ENCODE measurements around the gene SNRK. TPM values are rescaled to one million over a fixed set of nuclear protein-coding genes. Genes with fewer than 3 reads are reported as not detected.
A peak's percentile ranks its signal among the peaks of the same experiment; 100 is the strongest.

Gene SNRK
- total RNA-seq, 1 experiment from 2014 or later: 25.4 TPM

- Histone ChIP-seq H3K36me3 (ENCODE audit: control insufficient read depth, insufficient read depth, low read length) (no peaks in the 10 kb centered on the region), H3K4me1 (peaks cover 17% of the 10 kb centered on the region), H3K27me3 (replicated peaks; ENCODE audit: control insufficient read depth, insufficient read depth, low read length) (no peaks in the 10 kb centered on the region), H3K4me3 (ENCODE audit: low read depth, low read length) (no peak overlapping the region), H3K9me3 (no peaks in the 10 kb centered on the region)
- TF ChIP-seq, protein P1, sequence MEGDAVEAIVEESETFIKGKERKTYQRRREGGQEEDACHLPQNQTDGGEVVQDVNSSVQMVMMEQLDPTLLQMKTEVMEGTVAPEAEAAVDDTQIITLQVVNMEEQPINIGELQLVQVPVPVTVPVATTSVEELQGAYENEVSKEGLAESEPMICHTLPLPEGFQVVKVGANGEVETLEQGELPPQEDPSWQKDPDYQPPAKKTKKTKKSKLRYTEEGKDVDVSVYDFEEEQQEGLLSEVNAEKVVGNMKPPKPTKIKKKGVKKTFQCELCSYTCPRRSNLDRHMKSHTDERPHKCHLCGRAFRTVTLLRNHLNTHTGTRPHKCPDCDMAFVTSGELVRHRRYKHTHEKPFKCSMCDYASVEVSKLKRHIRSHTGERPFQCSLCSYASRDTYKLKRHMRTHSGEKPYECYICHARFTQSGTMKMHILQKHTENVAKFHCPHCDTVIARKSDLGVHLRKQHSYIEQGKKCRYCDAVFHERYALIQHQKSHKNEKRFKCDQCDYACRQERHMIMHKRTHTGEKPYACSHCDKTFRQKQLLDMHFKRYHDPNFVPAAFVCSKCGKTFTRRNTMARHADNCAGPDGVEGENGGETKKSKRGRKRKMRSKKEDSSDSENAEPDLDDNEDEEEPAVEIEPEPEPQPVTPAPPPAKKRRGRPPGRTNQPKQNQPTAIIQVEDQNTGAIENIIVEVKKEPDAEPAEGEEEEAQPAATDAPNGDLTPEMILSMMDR (IDR thresholded peaks at IDR 0.05; ENCODE audit: insufficient read depth in 1 of 2, low read depth in 1 of 2, low read length in 1 of 2, severe bottlenecking in 1 of 2, unreplicated experiment in 1 of 2): no peak
- intact Hi-C loops (cut with micrococcal nuclease; ENCODE audit: unreplicated experiment): no loop called here
- Mint-ChIP-seq H3K27me3 (ENCODE audit: insufficient read depth, unreplicated experiment) (peaks cover 7% of the 10 kb centered on the region), H3K27ac (ENCODE audit: unreplicated experiment) (no peak overlapping the region), H3K9me3 (ENCODE audit: unreplicated experiment) (no peaks in the 10 kb centered on the region), H3K36me3 (ENCODE audit: insufficient read depth, unreplicated experiment) (peaks cover 6% of the 10 kb centered on the region), H3K4me3 (ENCODE audit: unreplicated experiment) (no peak overlapping the region), H3K4me1 (ENCODE audit: low read depth, unreplicated experiment) (peaks cover 6% of the 10 kb centered on the region)
- BruUV-seq (replicated peaks): no TSS peak
- POLR2A ChIA-PET: no interaction called here
- CTCF ChIA-PET: no interaction called here
- DNase-seq: no peak
Observed at GRCh38 chr3:43284171-43284570, 2.2 kb upstream of the SNRK start.

GRCh38 chr3:43285644-43286043 is 696 bp upstream of the SNRK start:
- no TSS peak for BruUV-seq (replicated peaks)
- DNase-seq: no peak
- Histone ChIP-seq H3K4me3 (ENCODE audit: low read depth, low read length) (peak overlapping the region; percentile 84), H3K4me1 (peaks cover 32% of the 10 kb centered on the region), H3K27me3 (replicated peaks; ENCODE audit: control insufficient read depth, insufficient read depth, low read length) (no peaks in the 10 kb centered on the region), H3K9me3 (no peaks in the 10 kb centered on the region), H3K36me3 (ENCODE audit: control insufficient read depth, insufficient read depth, low read length) (no peaks in the 10 kb centered on the region)
- peak overlapping the region; percentile 81 for H3K4me3 Mint-ChIP-seq (ENCODE audit: unreplicated experiment)
- peaks cover 21% of the 10 kb centered on the region for H3K4me1 Mint-ChIP-seq (ENCODE audit: low read depth, unreplicated experiment)
- intact Hi-C loops (cut with micrococcal nuclease; ENCODE audit: unreplicated experiment): no loop called here
- H3K36me3 Mint-ChIP-seq (ENCODE audit: insufficient read depth, unreplicated experiment): peaks cover 7% of the 10 kb centered on the region
- peak overlapping the region; percentile 66 for H3K27ac Mint-ChIP-seq (ENCODE audit: unreplicated experiment)
- ChIA-PET POLR2A (interaction anchor here (0.6 kb wide), 1 partner anchor 100 kb away, joined by 3 read pairs; no protein-coding TSS in a partner anchor), CTCF (interaction anchor here (0.7 kb wide), 1 partner anchor 62 kb away, joined by 5 read pairs; no protein-coding TSS in a partner anchor)
- no peaks in the 10 kb centered on the region for H3K9me3 Mint-ChIP-seq (ENCODE audit: unreplicated experiment)
- H3K27me3 Mint-ChIP-seq (ENCODE audit: insufficient read depth, unreplicated experiment): peaks cover 2% of the 10 kb centered on the region
- TF ChIP-seq, protein P1 (IDR thresholded peaks at IDR 0.05; ENCODE audit: insufficient read depth in 1 of 2, low read depth in 1 of 2, low read length in 1 of 2, severe bottlenecking in 1 of 2, unreplicated experiment in 1 of 2): no peak

DNA sequence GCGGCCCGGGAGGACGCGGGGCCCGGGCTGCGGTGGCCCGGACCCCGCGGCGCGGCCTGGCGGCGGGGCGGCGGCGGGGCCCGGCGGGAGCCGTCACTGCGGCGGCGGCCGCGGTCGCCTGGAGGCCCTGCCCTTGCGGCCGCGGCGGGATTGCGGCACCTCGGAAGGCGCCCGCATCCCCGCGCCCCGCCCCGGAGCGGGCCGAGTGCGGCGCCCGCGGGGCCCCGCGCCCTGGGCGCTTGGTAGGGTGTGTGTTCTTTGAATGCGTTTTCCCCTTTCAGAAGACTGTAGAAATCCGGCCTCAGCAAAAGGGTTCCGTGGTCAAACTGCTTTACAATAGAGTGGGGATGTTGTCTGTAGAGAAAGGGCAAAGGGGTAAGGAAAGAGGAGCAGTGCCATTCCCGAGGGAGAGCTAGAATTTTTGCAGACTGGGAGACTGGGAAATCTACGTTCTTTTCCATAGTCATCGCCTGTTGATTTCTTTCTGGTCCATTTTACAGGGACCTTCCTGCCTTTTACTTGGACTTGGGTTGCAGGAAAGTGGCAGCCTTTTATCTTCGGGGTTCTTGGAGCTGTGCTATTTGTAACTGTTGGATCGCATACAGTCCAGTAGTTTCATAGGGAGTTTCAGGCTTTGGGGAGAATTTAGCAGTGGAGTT is 630 bp downstream of the SNRK start:
- no TSS peak for BruUV-seq (replicated peaks)
- TF ChIP-seq, protein P1 (IDR thresholded peaks at IDR 0.05; ENCODE audit: insufficient read depth in 1 of 2, low read depth in 1 of 2, low read length in 1 of 2, severe bottlenecking in 1 of 2, unreplicated experiment in 1 of 2): no peak
- Histone ChIP-seq H3K9me3 (no peaks in the 10 kb centered on the region), H3K36me3 (ENCODE audit: control insufficient read depth, insufficient read depth, low read length) (no peaks in the 10 kb centered on the region), H3K4me1 (peaks cover 45% of the 10 kb centered on the region), H3K4me3 (ENCODE audit: low read depth, low read length) (peak overlapping the region; percentile 84), H3K27me3 (replicated peaks; ENCODE audit: control insufficient read depth, insufficient read depth, low read length) (no peaks in the 10 kb centered on the region)
- peak overlapping the region; percentile 81 for H3K4me3 Mint-ChIP-seq (ENCODE audit: unreplicated experiment)
- peaks cover 15% of the 10 kb centered on the region for H3K36me3 Mint-ChIP-seq (ENCODE audit: insufficient read depth, unreplicated experiment)
- ChIA-PET POLR2A (no interaction called here), CTCF (no interaction called here)
- peak overlapping the region; percentile 71 for H3K27ac Mint-ChIP-seq (ENCODE audit: unreplicated experiment)
- peak in 1 of 2 experiments; percentile 51 for DNase-seq
- H3K4me1 Mint-ChIP-seq (ENCODE audit: low read depth, unreplicated experiment): peaks cover 33% of the 10 kb centered on the region
- no peaks in the 10 kb centered on the region for H3K9me3 Mint-ChIP-seq (ENCODE audit: unreplicated experiment)
- no peaks in the 10 kb centered on the region for H3K27me3 Mint-ChIP-seq (ENCODE audit: insufficient read depth, unreplicated experiment)
- intact Hi-C loops (cut with micrococcal nuclease; ENCODE audit: unreplicated experiment): loop anchor here (1.0 kb wide), 1 partner anchor 8 kb away; no protein-coding TSS in a partner anchor

Data from Caco-2 (cell line).